Retinal pigment epithelial cell (primary cell): ENCODE results near the gene TNRC18.
A peak's percentile ranks its signal among the peaks of the same experiment; 100 is the strongest.

Source experiments
- DNase-seq: peaks from one replicate; pipeline ENCODE4 v3.0.0-alpha.2; 2010; ENCODE audit warnings: low read depth
- H3K4me3 ChIP-seq: 2 replicates; pipeline ENCODE4 v1.5.1; 2011; ENCODE audit warnings: mild to moderate bottlenecking, low read length, control low read depth, moderate library complexity
- TF ChIP-seq, protein P1 (sequence below): conservative IDR thresholded peaks from 2 replicates; pipeline ENCODE4 v1.5.1; 2011; ENCODE audit warnings: low read depth, low read length, control low read depth, inconsistent platforms

TNRC18 gene

DNA sequence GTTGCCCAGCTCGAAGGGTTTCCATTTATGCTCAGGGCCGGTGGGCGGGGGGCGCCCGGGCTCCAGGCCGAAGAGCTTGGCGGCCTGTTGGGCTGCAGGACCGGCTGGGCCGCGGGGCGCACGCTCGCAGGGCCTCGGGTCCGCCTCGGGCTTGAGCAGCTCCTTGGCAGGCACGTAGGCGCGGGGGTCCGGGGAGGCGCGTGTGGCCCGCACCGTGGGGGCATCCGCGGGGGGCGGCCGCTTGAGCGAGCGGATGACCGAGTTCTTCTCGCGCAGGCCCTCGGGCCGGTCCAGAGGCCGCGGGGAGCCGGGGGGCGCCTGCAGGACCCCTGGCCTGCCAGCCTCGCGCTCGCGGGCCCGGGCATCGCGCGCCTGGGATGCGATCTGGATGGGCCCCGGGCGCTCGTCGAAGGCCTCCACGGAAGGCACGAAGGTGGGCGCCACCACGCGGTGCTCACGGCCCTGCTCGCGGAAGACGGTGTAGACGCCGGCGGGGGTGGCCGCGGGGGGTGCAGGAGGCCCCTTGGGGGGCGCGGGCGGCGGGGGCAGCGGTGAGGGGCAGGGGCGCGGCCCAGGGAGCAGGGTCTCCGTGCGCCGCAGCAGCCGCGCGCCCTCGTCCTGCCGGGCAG is 35.2 kb downstream of the TNRC18 start:
- TF ChIP-seq, protein P1, sequence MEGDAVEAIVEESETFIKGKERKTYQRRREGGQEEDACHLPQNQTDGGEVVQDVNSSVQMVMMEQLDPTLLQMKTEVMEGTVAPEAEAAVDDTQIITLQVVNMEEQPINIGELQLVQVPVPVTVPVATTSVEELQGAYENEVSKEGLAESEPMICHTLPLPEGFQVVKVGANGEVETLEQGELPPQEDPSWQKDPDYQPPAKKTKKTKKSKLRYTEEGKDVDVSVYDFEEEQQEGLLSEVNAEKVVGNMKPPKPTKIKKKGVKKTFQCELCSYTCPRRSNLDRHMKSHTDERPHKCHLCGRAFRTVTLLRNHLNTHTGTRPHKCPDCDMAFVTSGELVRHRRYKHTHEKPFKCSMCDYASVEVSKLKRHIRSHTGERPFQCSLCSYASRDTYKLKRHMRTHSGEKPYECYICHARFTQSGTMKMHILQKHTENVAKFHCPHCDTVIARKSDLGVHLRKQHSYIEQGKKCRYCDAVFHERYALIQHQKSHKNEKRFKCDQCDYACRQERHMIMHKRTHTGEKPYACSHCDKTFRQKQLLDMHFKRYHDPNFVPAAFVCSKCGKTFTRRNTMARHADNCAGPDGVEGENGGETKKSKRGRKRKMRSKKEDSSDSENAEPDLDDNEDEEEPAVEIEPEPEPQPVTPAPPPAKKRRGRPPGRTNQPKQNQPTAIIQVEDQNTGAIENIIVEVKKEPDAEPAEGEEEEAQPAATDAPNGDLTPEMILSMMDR, result no peak
- DNase-seq, result no peak

DNA sequence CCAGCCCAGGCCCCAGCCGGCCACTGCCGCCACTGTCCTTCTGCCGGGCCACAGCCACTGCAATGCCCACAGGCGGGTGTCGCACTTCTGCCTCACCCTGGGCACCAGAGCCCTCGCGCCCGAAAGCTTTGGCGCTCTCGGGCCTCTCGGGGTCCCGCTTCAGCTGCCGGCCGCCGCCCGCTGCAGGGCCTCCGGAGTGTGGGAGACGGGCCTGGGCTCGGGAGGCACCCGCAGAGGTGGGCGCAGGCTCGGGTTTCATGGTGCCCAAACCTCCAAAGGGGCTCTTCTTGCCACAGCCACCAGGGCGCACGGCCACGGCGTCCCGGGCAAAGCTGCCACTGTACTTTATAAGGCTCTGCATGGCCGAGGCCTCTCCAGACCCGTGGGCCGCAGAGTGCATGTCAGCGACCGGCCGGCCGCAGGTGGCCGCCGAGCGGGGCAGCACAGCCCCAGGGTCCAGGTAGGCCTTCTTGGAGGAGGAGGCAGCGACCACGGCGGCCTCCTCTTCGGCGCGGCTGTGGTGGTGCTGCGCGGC is 35.9 kb downstream of the TNRC18 start:
- TF ChIP-seq, protein P1, result no peak
- no peak overlapping the region for H3K4me3 ChIP-seq
- DNase-seq, result no peak

More for the DNA sequence above, 35.2 kb downstream of the TNRC18 start:
- H3K4me3 ChIP-seq, result no peak overlapping the region

DNA sequence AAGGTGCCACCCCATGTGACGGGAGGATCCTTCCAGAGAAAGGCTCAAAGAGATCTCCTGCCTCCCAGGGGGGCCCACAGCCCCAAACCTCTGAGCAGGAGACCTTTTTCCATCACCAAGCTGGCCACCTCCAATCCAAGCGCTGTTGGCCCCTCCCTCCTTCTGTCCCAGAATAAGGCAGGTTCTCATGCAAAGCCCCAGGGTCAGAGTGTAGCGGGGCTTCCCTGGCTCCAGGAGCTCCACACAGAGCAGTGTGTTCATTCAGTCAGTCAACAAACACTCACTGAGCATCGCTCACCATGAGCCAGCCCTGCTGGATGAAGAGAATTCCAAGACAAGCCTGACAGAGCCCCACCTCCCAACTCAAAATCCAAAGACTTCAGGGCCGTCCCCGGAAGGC is 39.0 kb downstream of the TNRC18 start:
- TF ChIP-seq, protein P1, result no peak
- no peak overlapping the region for H3K4me3 ChIP-seq
- DNase-seq, result no peak

DNA sequence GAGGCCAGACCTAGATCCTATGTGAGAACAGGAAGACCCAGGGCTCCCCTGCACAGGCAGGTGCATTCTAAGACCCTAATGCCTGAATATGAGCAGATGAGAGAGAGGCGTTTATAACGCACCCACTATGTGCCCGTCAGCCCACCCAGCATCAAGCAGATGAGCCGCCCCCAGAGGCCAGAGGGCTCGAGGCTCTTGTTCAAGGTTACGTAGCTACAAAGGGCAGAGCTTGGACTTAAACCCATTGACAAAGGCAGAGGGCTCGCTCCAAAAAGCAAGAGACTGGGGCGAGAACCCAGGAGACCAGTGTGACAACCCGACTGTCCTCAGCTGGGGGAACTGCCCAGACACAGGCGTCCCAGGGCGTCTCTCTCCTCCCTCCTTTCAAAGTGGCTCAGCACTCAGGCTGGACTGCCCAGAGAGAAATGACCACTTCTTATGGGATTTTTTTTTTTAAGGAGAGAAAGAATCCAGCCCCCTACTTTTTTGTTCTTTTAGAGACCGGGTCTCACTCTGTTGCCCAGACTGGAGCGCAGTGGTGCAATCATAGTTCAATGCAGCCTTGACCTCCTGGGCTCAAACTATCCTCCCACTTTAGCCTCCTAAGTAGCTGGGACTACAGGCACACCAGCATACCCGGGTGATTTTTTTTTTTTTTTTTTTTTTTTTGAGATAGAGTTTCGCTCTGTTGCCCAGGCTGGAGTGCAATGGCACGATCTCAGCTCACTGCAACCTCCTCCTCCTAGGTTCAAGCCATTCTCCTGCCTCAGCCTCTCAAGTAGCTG is 40.1 kb downstream of the TNRC18 start:
- DNase-seq, result no peak
- TF ChIP-seq, protein P1, result no peak
- no peak overlapping the region for H3K4me3 ChIP-seq

DNA sequence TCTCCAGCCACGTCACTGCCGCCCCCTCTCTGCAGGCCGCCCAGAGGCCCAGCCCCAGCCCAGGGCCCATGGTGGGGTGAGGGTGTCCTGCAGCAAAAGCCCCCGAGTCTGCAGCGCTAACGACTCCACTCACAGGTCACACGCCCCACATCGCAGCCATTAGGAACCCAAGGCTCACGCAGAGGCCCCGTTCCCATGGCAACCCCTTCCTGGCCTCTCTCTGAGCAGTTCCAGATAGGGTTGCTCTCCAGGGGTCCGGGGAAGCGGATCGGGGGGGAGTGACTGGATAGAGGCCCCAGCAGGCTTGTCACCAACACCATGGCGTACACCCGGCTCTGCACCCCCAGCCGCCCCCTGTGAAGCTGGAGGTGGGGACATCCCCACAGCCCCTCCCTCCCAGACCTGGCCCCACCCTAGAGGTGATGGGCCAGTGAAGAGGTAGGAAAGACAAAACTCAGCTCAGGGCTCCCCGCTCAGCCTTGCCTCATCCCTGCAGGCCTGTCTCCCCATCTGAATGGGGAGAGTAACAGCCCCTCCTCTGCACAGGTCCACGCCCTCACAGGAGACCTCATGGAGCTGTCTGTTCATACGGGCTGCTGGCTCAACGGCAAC is 41.2 kb downstream of the TNRC18 start:
- peak overlapping the region; percentile 6 for H3K4me3 ChIP-seq
- TF ChIP-seq, protein P1, result no peak
- DNase-seq, result no peak

DNA sequence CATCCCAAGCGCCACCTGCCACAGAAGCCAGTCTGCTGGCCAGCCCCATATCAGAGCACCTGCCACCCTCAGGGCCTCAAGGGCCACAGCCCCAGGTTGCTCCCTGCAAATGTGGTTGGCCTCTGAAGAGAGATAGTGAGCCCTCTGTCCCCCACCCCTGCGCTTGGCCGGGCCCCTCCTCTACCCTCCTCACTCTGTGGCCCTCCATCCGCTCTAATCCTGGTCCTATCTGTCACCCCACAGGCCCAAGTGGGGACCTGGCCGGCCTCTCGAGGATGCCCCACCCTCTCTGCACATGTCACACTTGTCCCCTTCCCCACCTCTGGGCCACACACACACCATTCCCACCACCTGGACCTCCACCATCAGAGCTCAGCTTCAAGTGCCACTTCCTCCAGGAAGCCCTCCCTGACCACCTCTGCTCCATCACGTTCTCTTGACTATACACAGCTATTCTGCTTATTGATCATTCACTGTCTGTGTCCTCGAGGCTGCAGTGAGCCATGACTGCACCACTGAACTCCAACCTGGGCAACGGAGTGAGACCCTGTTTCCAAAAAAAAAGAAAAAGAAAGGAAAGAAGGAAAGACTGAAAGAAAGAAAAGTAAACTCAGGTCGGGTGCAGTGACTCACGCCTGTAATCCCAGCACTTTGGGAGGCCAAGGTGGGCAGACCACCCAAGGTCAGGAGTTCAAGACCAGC is 42.4 kb downstream of the TNRC18 start:
- no peak for DNase-seq
- H3K4me3 ChIP-seq, result no peak overlapping the region
- TF ChIP-seq, protein P1, result no peak
